Osteoblast (primary cell): ENCODE data around the gene NCK2. TPM values are rescaled to one million over a fixed set of nuclear protein-coding genes. Genes with fewer than 3 reads are reported as not detected.

Source experiments
- DNase-seq: peaks from one replicate; pipeline ENCODE4 v3.0.0; 2011; ENCODE audit warnings: low spot score, mixed read lengths; ENCODE audit not compliant: insufficient read length; ENCODE audit errors: missing footprints
- H2AFZ ChIP-seq: 2 replicates; pipeline ENCODE4 v1.6.0; 2011; ENCODE audit warnings: mild to moderate bottlenecking, low read length
- H3K27ac ChIP-seq: 2 replicates; pipeline ENCODE4 v1.5.1; 2011; ENCODE audit warnings: mild to moderate bottlenecking, low read depth, low read length, moderate library complexity
- H3K27me3 ChIP-seq: 2 replicates; pipeline ENCODE4 v1.6.0; 2012; ENCODE audit warnings: mild to moderate bottlenecking, control low read depth, inconsistent platforms, low read length, moderate library complexity; ENCODE audit not compliant: insufficient read depth
- H3K36me3 ChIP-seq: 2 replicates; pipeline ENCODE4 v1.5.1; 2011; ENCODE audit warnings: mild to moderate bottlenecking, low read length, control low read depth, moderate library complexity; ENCODE audit not compliant: insufficient read depth
- H3K4me1 ChIP-seq: 2 replicates; pipeline ENCODE4 v1.5.1; 2011; ENCODE audit warnings: mild to moderate bottlenecking, low read length, control low read depth, moderate library complexity; ENCODE audit not compliant: insufficient read depth
- H3K4me2 ChIP-seq: 2 replicates; pipeline ENCODE4 v1.6.0; 2011; ENCODE audit warnings: mild to moderate bottlenecking, low read length; ENCODE audit not compliant: insufficient read depth
- H3K4me3 ChIP-seq: fragments of 200-600 bp; sonication (generic); 3 replicates; pipeline ENCODE4 v1.5.1; 2012; ENCODE audit warnings: mild to moderate bottlenecking, low read length, inconsistent platforms; ENCODE audit not compliant: insufficient read depth
- H3K79me2 ChIP-seq: 2 replicates; pipeline ENCODE4 v1.6.0; 2012; ENCODE audit warnings: mild to moderate bottlenecking, low read length, control low read depth, inconsistent platforms; ENCODE audit not compliant: insufficient read depth
- H3K9me3 ChIP-seq: 2 replicates; pipeline ENCODE4 v1.5.1; 2011; ENCODE audit warnings: low read depth, low read length, control low read depth
- H4K20me1 ChIP-seq: 2 replicates; pipeline ENCODE4 v1.6.0; 2012; ENCODE audit warnings: mild to moderate bottlenecking, low read length, control low read depth; ENCODE audit not compliant: insufficient read depth
- CTCF ChIP-seq: IDR thresholded peaks from 2 replicates; pipeline ENCODE4 v1.5.1; 2011; ENCODE audit warnings: mild to moderate bottlenecking, low read depth, low read length, moderate library complexity; ENCODE audit errors: extremely low read depth
- total RNA-seq: library from RNA; depleted of rRNA; stranded (reverse); fragments of >200 nt; gene quantifications from 2 replicates; pipeline ENCODE4 v1.2.3, GENCODE V29; 2012

Gene NCK2
- total RNA-seq, 1 donor: 28.6 TPM

- Histone ChIP-seq H3K9me3 (no peaks in the 10 kb centered on the region), H2AFZ (no peak overlapping the region), H3K4me1 (peaks cover 26% of the 10 kb centered on the region), H4K20me1 (peaks cover 22% of the 10 kb centered on the region), H3K4me2 (peak overlapping the region; percentile 24), H3K79me2 (peaks cover 58% of the 10 kb centered on the region), H3K4me3 (no peak overlapping the region), H3K36me3 (no peaks in the 10 kb centered on the region), H3K27ac (peak overlapping the region; percentile 37), H3K27me3 (no peaks in the 10 kb centered on the region)
- no peak for DNase-seq
- no peak for TF ChIP-seq CTCF
These were observed 44.1 kb downstream of the NCK2 start for GRCh38 chr2:105788670-105789290.

GRCh38 chr2:105789745-105790460, 45.2 kb downstream of the NCK2 start:
- Histone ChIP-seq H4K20me1 (peaks cover 13% of the 10 kb centered on the region), H3K4me1 (peaks cover 27% of the 10 kb centered on the region), H3K4me3 (peak overlapping the region; percentile 56), H3K27ac (peak overlapping the region; percentile 71), H3K79me2 (peaks cover 59% of the 10 kb centered on the region), H3K9me3 (no peaks in the 10 kb centered on the region), H3K4me2 (peak overlapping the region; percentile 78), H2AFZ (peak overlapping the region; percentile 35), H3K27me3 (no peaks in the 10 kb centered on the region), H3K36me3 (no peaks in the 10 kb centered on the region)
- DNase-seq: peak; percentile 93
- TF ChIP-seq CTCF: peak; percentile 21

GRCh38 chr2:105790461-105791149, 45.9 kb downstream of the NCK2 start:
- peaks cover 34% of the 10 kb centered on the region for H3K4me1 ChIP-seq
- no peaks in the 10 kb centered on the region for H3K9me3 ChIP-seq
- peaks cover 16% of the 10 kb centered on the region for H4K20me1 ChIP-seq
- H3K27me3 ChIP-seq: no peaks in the 10 kb centered on the region
- H3K4me3 ChIP-seq: no peak overlapping the region
- no peak for TF ChIP-seq CTCF
- no peak for DNase-seq
- no peak overlapping the region for H2AFZ ChIP-seq
- H3K36me3 ChIP-seq: no peaks in the 10 kb centered on the region
- H3K4me2 ChIP-seq: peak overlapping the region; percentile 78
- peak overlapping the region; percentile 12 for H3K27ac ChIP-seq
- peaks cover 63% of the 10 kb centered on the region for H3K79me2 ChIP-seq

- H3K4me3 ChIP-seq: no peak overlapping the region
- no peak overlapping the region for H2AFZ ChIP-seq
- no peaks in the 10 kb centered on the region for H3K36me3 ChIP-seq
- no peaks in the 10 kb centered on the region for H3K27me3 ChIP-seq
- H3K27ac ChIP-seq: no peak overlapping the region
- no peak for TF ChIP-seq CTCF
- H3K4me1 ChIP-seq: peaks cover 40% of the 10 kb centered on the region
- H4K20me1 ChIP-seq: peaks cover 21% of the 10 kb centered on the region
- no peaks in the 10 kb centered on the region for H3K9me3 ChIP-seq
- H3K4me2 ChIP-seq: no peak overlapping the region
- DNase-seq: no peak
- H3K79me2 ChIP-seq: peaks cover 67% of the 10 kb centered on the region
These were observed 46.5 kb downstream of the NCK2 start for GRCh38 chr2:105791229-105791628.
